Suprapubic skin (tissue), 3 donors: ENCODE measurements around the gene MYO18B.

ENCODE experiments used
- EP300 ChIP-seq: sonication (generic); formaldehyde crosslinking; IDR thresholded peaks from one replicate; pipeline ENCODE4 v1.6.1; 2017; ENCODE audit warnings: antibody characterized with exemption
- POLR2A ChIP-seq, 2 donors: fragments of 450-650 bp; IDR thresholded peaks; one replicate each; pipeline ENCODE4 v1.6.1; 2017; ENCODE audit warnings: antibody characterized with exemption in 2 of 2, mild to moderate bottlenecking in 2 of 2, moderate library complexity in 2 of 2
- TF ChIP-seq, protein P1 (sequence below), 2 donors: fragments of 200-600 bp in 1 of 2; fragments of 450-650 bp in 1 of 2; sonication (generic) in 1 of 2; IDR thresholded peaks; one replicate each; pipeline ENCODE4 v1.5.1; 2016 to 2019; ENCODE audit warnings: antibody characterized with exemption in 2 of 2, mild to moderate bottlenecking in 1 of 2, moderate library complexity in 1 of 2

DNA sequence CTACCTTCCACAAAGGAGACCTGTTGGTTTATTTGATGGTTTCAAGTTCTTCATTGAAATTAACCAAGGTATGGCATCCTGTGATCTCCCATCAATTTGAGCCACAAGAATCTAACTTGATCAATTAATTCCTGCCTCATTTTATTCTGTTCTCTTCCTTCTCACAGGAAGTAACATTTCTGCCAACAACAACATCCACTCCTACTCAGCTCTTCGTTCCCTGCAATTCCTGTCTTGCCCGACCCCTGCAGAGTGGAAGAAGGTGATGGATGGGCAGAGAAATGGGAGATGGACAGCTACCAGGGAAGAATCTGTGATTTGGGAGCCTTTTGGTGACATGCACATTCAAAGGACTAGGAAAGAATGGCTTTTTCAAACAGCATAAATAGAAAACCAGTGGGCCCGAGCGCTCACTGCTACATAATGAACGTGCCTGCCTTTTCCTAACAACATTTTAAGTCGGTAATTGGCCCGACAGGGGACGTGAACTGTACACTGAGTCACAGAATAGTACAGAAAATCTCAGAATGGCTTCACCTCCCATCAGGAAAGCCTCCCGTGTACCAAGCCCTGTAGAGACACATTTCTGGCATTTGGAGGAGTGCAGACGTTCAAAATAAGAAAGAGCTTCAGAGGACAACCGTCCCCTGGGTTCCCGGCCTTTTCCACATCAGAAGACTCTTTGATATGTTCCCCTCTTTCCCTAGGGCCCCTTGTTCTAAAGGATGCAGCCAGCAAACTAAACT, 314.6 kb downstream of the MYO18B start:
- TF ChIP-seq, protein P1, sequence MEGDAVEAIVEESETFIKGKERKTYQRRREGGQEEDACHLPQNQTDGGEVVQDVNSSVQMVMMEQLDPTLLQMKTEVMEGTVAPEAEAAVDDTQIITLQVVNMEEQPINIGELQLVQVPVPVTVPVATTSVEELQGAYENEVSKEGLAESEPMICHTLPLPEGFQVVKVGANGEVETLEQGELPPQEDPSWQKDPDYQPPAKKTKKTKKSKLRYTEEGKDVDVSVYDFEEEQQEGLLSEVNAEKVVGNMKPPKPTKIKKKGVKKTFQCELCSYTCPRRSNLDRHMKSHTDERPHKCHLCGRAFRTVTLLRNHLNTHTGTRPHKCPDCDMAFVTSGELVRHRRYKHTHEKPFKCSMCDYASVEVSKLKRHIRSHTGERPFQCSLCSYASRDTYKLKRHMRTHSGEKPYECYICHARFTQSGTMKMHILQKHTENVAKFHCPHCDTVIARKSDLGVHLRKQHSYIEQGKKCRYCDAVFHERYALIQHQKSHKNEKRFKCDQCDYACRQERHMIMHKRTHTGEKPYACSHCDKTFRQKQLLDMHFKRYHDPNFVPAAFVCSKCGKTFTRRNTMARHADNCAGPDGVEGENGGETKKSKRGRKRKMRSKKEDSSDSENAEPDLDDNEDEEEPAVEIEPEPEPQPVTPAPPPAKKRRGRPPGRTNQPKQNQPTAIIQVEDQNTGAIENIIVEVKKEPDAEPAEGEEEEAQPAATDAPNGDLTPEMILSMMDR (IDR thresholded peaks at IDR 0.05) = no peak
- TF ChIP-seq EP300 (no peak), POLR2A (IDR thresholded peaks at IDR 0.05) (no peak)
